ENCODE measurements around the gene PFKFB3.

PFKFB3 gene

GRCh38 chr10:6259153-6259552, 56.4 kb downstream of the PFKFB3 start:
- H3K4me3 ChIP-seq (ENCODE audit: low read depth, low read length) = no peak overlapping the region
- TF ChIP-seq CTCF (IDR thresholded peaks at IDR 0.05; ENCODE audit: borderline replicate concordance, insufficient read depth, low read depth, low read length) = no peak

- no peak for TF ChIP-seq CTCF (IDR thresholded peaks at IDR 0.05; ENCODE audit: borderline replicate concordance, insufficient read depth, low read depth, low read length)
- H3K4me3 ChIP-seq (ENCODE audit: low read depth, low read length) = no peak overlapping the region
These were observed 58.1 kb downstream of the PFKFB3 start for GRCh38 chr10:6260843-6261242.

GRCh38 chr10:6267941-6268340, 65.2 kb downstream of the PFKFB3 start:
- H3K4me3 ChIP-seq (ENCODE audit: low read depth, low read length) = no peak overlapping the region
- TF ChIP-seq CTCF (IDR thresholded peaks at IDR 0.05; ENCODE audit: borderline replicate concordance, insufficient read depth, low read depth, low read length) = no peak

GRCh38 chr10:6269432-6269831, 66.7 kb downstream of the PFKFB3 start:
- TF ChIP-seq CTCF (IDR thresholded peaks at IDR 0.05; ENCODE audit: borderline replicate concordance, insufficient read depth, low read depth, low read length) = no peak
- no peak overlapping the region for H3K4me3 ChIP-seq (ENCODE audit: low read depth, low read length)

GRCh38 chr10:6269953-6270867, 67.5 kb downstream of the PFKFB3 start:
- no peak for TF ChIP-seq CTCF (IDR thresholded peaks at IDR 0.05; ENCODE audit: borderline replicate concordance, insufficient read depth, low read depth, low read length)
- no peak overlapping the region for H3K4me3 ChIP-seq (ENCODE audit: low read depth, low read length)

- TF ChIP-seq CTCF (IDR thresholded peaks at IDR 0.05; ENCODE audit: borderline replicate concordance, insufficient read depth, low read depth, low read length) = no peak
- H3K4me3 ChIP-seq (ENCODE audit: low read depth, low read length) = no peak overlapping the region
These were observed 68.2 kb downstream of the PFKFB3 start for GRCh38 chr10:6270951-6271350.

- H3K4me3 ChIP-seq (ENCODE audit: low read depth, low read length) = no peak overlapping the region
- TF ChIP-seq CTCF (IDR thresholded peaks at IDR 0.05; ENCODE audit: borderline replicate concordance, insufficient read depth, low read depth, low read length) = no peak
These were observed 68.9 kb downstream of the PFKFB3 start for GRCh38 chr10:6271663-6272062.
